HepG2 (cell line): ENCODE results near the gene TUBGCP4. TPM values are rescaled to one million over a fixed set of nuclear protein-coding genes. Genes with fewer than 3 reads are reported as not detected.

Experiments used
- ATAC-seq: fragments of 200-7000 bp; cut with Tn5 transposase; 3 replicates; pipeline ENCODE4 v1.9.1; 2020; ENCODE audit warnings: mild to moderate bottlenecking, moderate library complexity
- BruUV-seq: library from RNA; stranded (reverse); fragments of 400-500 nt; replicated peaks from 2 replicates; lab custom pipeline; 2021; lab: Mats Ljungman, UMichigan
- CTCF ChIA-PET: fragments of 300-600 bp; formaldehyde crosslinking; extraction: SDS; loops from one replicate; lab custom pipeline; 2021; ENCODE audit warnings: low total read pairs, inconsistent platforms, low intra/inter-chr PET ratio; lab: Yijun Ruan, JAX
- POLR2A ChIA-PET: fragments of 350-600 bp; sonication (Branson Sonifier 250); formaldehyde crosslinking; loops from one replicate; lab custom pipeline; 2020; ENCODE audit warnings: antibody characterized with exemption, inconsistent platforms; lab: Yijun Ruan, JAX
- DNase-seq: peaks from one replicate; pipeline ENCODE4 v3.0.0-alpha.2; 2015; ENCODE audit warnings: low spot score
- FAIRE-seq: peaks from 3 replicates; lab custom pipeline; 2011; peaks lifted over from hg19 to GRCh38; lab: Jason Lieb, UNC
- H2AFZ ChIP-seq: one replicate; pipeline ENCODE4 v1.6.1; 2011; ENCODE audit warnings: low read length, inconsistent platforms
- H3K27ac ChIP-seq: fragments of 300-600 bp; 3 replicates; pipeline ENCODE4 v1.8.0; 2011; ENCODE audit warnings: mixed run types, mild to moderate bottlenecking, mixed read lengths, low read length, inconsistent platforms; ENCODE audit not compliant: insufficient read depth; ENCODE audit errors: extremely low read length
- H3K27me3 ChIP-seq, 2 experiments: fragments of 200-600 bp in 1 of 2; 2 replicates in 1 of 2; 3 replicates in 1 of 2; pipeline versions ENCODE4 v1.6.0 to v1.8.0; 2011; ENCODE audit warnings: low read length in 2 of 2, mild to moderate bottlenecking in 2 of 2, moderate library complexity in 2 of 2, inconsistent platforms in 1 of 2; ENCODE audit not compliant: insufficient read depth in 2 of 2, control insufficient read depth in 1 of 2
- H3K36me3 ChIP-seq, 2 experiments: fragments of 200-600 bp in 1 of 2; replicated peaks in 1 of 2; 2 replicates in 1 of 2; 3 replicates in 1 of 2; pipeline versions ENCODE4 v1.5.1 to v1.8.0; 2011; ENCODE audit warnings: low read length in 2 of 2, inconsistent platforms in 1 of 2; ENCODE audit not compliant: insufficient read depth in 2 of 2, control insufficient read depth in 1 of 2
- H3K4me1 ChIP-seq: 2 replicates; pipeline ENCODE4 v1.5.1; 2012; ENCODE audit warnings: low read length, inconsistent platforms; ENCODE audit not compliant: insufficient read depth
- H3K4me2 ChIP-seq: 2 replicates; pipeline ENCODE4 v1.6.0; 2011; ENCODE audit warnings: low read depth, low read length, inconsistent platforms
- H3K4me3 ChIP-seq, 3 experiments: fragments of 200-600 bp in 1 of 3; sonication (generic), shearing (Covaris generic) in 1 of 3; replicated peaks in 1 of 3; 2 replicates each; pipeline ENCODE4 v1.5.1; 2011 to 2016; ENCODE audit warnings: low read length in 3 of 3, inconsistent platforms in 2 of 3, low read depth in 2 of 3, mild to moderate bottlenecking in 2 of 3, control low read depth in 1 of 3, mixed read lengths in 1 of 3; ENCODE audit not compliant: insufficient read depth in 1 of 3
- H3K79me2 ChIP-seq: one replicate; pipeline ENCODE4 v1.6.1; 2011; ENCODE audit warnings: low read length, inconsistent platforms; ENCODE audit not compliant: insufficient read depth
- H3K9ac ChIP-seq: 2 replicates; pipeline ENCODE4 v1.6.0; 2011; ENCODE audit warnings: mild to moderate bottlenecking, low read depth, low read length, inconsistent platforms; ENCODE audit not compliant: insufficient read depth
- H3K9me3 ChIP-seq: 2 replicates; pipeline ENCODE4 v1.5.1; 2012; ENCODE audit warnings: mild to moderate bottlenecking, low read length
- H4K20me1 ChIP-seq: 2 replicates; pipeline ENCODE4 v1.6.0; 2011; ENCODE audit warnings: inconsistent platforms, mild to moderate bottlenecking, low read length, moderate library complexity; ENCODE audit not compliant: insufficient read depth
- BORCS8-MEF2B ChIP-seq: sonication (generic); formaldehyde crosslinking; IDR thresholded peaks from 2 replicates; pipeline ENCODE4 v1.8.0; 2022; ENCODE audit warnings: mild to moderate bottlenecking, missing genetic modification reagents
- NPAS2 ChIP-seq: sonication (generic); formaldehyde crosslinking; IDR thresholded peaks from 2 replicates; pipeline ENCODE4 v1.8.0; 2022; ENCODE audit warnings: mild to moderate bottlenecking, missing genetic modification reagents, borderline replicate concordance
- ZEB1 ChIP-seq: IDR thresholded peaks from 2 replicates; pipeline ENCODE4 v1.6.1; 2012; ENCODE audit warnings: mild to moderate bottlenecking, low read depth, inconsistent platforms; ENCODE audit not compliant: insufficient replicate concordance
- ZMYM3 ChIP-seq: sonication (generic); formaldehyde crosslinking; IDR thresholded peaks from 2 replicates; pipeline ENCODE4 v1.5.1; 2020; ENCODE audit warnings: mild to moderate bottlenecking, missing genetic modification reagents
- ZNF10 ChIP-seq: sonication (generic); formaldehyde crosslinking; IDR thresholded peaks from 2 replicates; pipeline ENCODE4 v1.4.0; 2020; ENCODE audit warnings: mild to moderate bottlenecking, low read depth, missing genetic modification reagents, borderline replicate concordance
- WGBS: methylation state at CpG from one replicate; pipeline ENCODE4 v1.1.6; 2017; ENCODE audit warnings: low lambda C conversion rate; 5-methylcytosine and 5-hydroxymethylcytosine counted together
- in situ Hi-C: cut with HindIII; loops from 2 replicates; pipeline ENCODE4 v1.10.0; 2017; ENCODE audit warnings: low pct_unique_long_range_greater_than_20kb; ENCODE audit not compliant: extremely low pct_ligation_motif_present
- intact Hi-C: fragments of 100-400 bp; cut with micrococcal nuclease; formaldehyde crosslinking; loops from one replicate; pipeline ENCODE4 v1.10.0; 2022; ENCODE audit not compliant: unreplicated experiment
- polyA plus RNA-seq, 8 experiments: library from polyadenylated mRNA; depleted of rRNA in 3 of 8; stranded (reverse) in 7 of 8; unstranded in 1 of 8; fragments of >200 nt; fragmentation: Illumina TruSeq in 4 of 8; extraction: Trizol in 4 of 8; gene quantifications; 2 replicates each; pipeline versions ENCODE4 v1.2.1 to v1.2.3, GENCODE V29; 2011 to 2016; ENCODE audit warnings: low read depth in 4 of 8, missing spikeins in 1 of 8, mixed read lengths in 1 of 8; ENCODE audit not compliant: insufficient read depth in 1 of 8
- total RNA-seq, 5 experiments: library from RNA; depleted of rRNA; stranded (reverse); fragments of >200 nt; fragmentation: Illumina TruSeq; extraction: Trizol; gene quantifications; 2 replicates each; pipeline ENCODE4 v1.2.3, GENCODE V29; 2016; ENCODE audit warnings: low read depth in 1 of 5
- TF ChIP-seq, protein P1 (sequence below): sonication (generic); formaldehyde crosslinking; IDR thresholded peaks from 2 replicates; pipeline ENCODE4 v1.4.0; 2020; ENCODE audit warnings: missing genetic modification reagents
- TF ChIP-seq, protein P2 (sequence below): sonication (generic); formaldehyde crosslinking; IDR thresholded peaks from 2 replicates; pipeline ENCODE4 v1.4.0; 2020; ENCODE audit warnings: low read depth, mild to moderate bottlenecking, missing genetic modification reagents

Gene TUBGCP4
- total and polyA plus RNA-seq, 2 of the 13 experiments (the other 11 are each of a cell fraction or from before 2014, with no cell fraction given) = 15.0 to 20.5 TPM

- no peak for FAIRE-seq
- TF ChIP-seq, protein P1, sequence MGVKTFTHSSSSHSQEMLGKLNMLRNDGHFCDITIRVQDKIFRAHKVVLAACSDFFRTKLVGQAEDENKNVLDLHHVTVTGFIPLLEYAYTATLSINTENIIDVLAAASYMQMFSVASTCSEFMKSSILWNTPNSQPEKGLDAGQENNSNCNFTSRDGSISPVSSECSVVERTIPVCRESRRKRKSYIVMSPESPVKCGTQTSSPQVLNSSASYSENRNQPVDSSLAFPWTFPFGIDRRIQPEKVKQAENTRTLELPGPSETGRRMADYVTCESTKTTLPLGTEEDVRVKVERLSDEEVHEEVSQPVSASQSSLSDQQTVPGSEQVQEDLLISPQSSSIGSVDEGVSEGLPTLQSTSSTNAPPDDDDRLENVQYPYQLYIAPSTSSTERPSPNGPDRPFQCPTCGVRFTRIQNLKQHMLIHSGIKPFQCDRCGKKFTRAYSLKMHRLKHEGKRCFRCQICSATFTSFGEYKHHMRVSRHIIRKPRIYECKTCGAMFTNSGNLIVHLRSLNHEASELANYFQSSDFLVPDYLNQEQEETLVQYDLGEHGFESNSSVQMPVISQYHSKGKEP (CRISPR knock-in tag) = no peak
- TF ChIP-seq, protein P2, sequence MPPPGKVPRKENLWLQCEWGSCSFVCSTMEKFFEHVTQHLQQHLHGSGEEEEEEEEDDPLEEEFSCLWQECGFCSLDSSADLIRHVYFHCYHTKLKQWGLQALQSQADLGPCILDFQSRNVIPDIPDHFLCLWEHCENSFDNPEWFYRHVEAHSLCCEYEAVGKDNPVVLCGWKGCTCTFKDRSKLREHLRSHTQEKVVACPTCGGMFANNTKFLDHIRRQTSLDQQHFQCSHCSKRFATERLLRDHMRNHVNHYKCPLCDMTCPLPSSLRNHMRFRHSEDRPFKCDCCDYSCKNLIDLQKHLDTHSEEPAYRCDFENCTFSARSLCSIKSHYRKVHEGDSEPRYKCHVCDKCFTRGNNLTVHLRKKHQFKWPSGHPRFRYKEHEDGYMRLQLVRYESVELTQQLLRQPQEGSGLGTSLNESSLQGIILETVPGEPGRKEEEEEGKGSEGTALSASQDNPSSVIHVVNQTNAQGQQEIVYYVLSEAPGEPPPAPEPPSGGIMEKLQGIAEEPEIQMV (CRISPR knock-in tag) = no peak
- TF ChIP-seq ZEB1 (no peak), ZMYM3 (CRISPR knock-in tag) (no peak), ZNF10 (no peak), NPAS2 (no peak), BORCS8-MEF2B (CRISPR knock-in tag) (no peak)
Observed at GRCh38 chr15:43429687-43430086, 58.8 kb downstream of the TUBGCP4 start.

More at GRCh38 chr15:43429687-43430086, 58.8 kb downstream of the TUBGCP4 start:
- in situ Hi-C loops (loop anchor here (25.0 kb wide), 1 partner anchor 333 kb away; no protein-coding TSS in a partner anchor), intact Hi-C loops (no loop called here)
- H3K79me2 ChIP-seq = no peaks in the 10 kb centered on the region
- no peak overlapping the region for H3K4me3 ChIP-seq
- WGBS = 96% methylated on average over 3 of the region's 3 CpGs
- H3K4me2 ChIP-seq = no peak overlapping the region
- no peaks in the 10 kb centered on the region for H4K20me1 ChIP-seq
- no peak overlapping the region for H3K27ac ChIP-seq
- POLR2A ChIA-PET = no interaction called here
- H3K27me3 ChIP-seq = no peaks in the 10 kb centered on the region
- CTCF ChIA-PET = no interaction called here
- DNase-seq = no peak
- BruUV-seq = no TSS peak
- no peak overlapping the region for H2AFZ ChIP-seq
- H3K36me3 ChIP-seq = peaks cover 6 to 39% of the 10 kb centered on the region in 2 experiments
- H3K4me1 ChIP-seq = no peaks in the 10 kb centered on the region
- H3K9me3 ChIP-seq = no peaks in the 10 kb centered on the region
- H3K9ac ChIP-seq = no peak overlapping the region
- no peak for ATAC-seq
